ENCODE data around the gene PACRG. TPM values are rescaled to one million over a fixed set of nuclear protein-coding genes. Genes with fewer than 3 reads are reported as not detected.
"Not testable (repeated sequence)": the region's sequence is repeated elsewhere in the genome, so short reads cannot be mapped to it uniquely, and the experiment has no call there.

Gene PACRG
- total RNA-seq, 2 experiments from 2014 or later: 0.66 to 0.81 TPM

DNA sequence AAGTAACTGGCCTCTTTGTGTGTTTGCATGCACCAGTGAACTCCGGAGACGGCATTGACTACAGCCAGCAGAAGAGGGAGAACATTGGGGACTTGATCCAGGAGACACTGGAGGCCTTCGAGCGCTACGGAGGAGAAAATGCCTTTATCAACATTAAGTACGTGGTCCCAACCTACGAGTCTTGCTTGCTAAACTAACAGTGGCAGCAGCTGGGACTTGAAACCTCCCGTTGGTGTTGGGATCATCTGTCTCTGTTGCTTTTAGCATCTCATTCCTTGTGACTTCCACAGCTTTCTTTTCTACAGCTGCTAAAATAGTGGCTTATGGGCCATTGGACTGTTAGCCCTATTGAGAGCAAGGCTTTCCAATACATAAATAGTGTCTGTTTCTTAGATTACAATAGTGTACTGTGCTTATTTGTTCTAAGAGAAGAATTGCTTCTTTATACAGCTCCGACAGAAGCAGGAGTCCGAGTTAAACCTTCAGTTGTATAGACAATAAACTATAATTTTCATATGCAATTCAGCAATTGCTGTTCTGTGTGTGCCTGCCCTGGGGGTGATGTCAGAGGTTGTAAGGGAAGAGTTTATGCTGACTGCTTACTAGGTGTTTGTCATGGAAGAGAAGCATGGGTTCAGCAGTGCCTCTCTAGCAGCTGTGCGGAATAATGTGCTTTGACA, 587.2 kb downstream of the PACRG start:
- Mint-ChIP-seq H3K9me3 (no peaks in the 10 kb centered on the region), H3K4me1 (ENCODE audit: low read depth) (no peaks in the 10 kb centered on the region), H3K27me3 (peaks cover 21% of the 10 kb centered on the region), H3K4me3 (no peak overlapping the region), H3K27ac (no peak overlapping the region), H3K36me3 (ENCODE audit: low read depth) (no peaks in the 10 kb centered on the region)
- TF ChIP-seq, protein P1, sequence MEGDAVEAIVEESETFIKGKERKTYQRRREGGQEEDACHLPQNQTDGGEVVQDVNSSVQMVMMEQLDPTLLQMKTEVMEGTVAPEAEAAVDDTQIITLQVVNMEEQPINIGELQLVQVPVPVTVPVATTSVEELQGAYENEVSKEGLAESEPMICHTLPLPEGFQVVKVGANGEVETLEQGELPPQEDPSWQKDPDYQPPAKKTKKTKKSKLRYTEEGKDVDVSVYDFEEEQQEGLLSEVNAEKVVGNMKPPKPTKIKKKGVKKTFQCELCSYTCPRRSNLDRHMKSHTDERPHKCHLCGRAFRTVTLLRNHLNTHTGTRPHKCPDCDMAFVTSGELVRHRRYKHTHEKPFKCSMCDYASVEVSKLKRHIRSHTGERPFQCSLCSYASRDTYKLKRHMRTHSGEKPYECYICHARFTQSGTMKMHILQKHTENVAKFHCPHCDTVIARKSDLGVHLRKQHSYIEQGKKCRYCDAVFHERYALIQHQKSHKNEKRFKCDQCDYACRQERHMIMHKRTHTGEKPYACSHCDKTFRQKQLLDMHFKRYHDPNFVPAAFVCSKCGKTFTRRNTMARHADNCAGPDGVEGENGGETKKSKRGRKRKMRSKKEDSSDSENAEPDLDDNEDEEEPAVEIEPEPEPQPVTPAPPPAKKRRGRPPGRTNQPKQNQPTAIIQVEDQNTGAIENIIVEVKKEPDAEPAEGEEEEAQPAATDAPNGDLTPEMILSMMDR (IDR thresholded peaks at IDR 0.05): no peak
- H3K36me3 ChIP-seq (ENCODE audit: insufficient read depth, low read length): no peaks in the 10 kb centered on the region
- ChIA-PET CTCF (interaction anchor here (0.6 kb wide), 1 partner anchor 897 kb away, joined by 3 read pairs; no protein-coding TSS in a partner anchor), POLR2A (no interaction called here)
- peaks cover under 1% of the 10 kb centered on the region for H3K4me1 ChIP-seq (ENCODE audit: insufficient read depth, low read length)
- intact Hi-C loops (cut with DNase I, micrococcal nuclease): no loop called here
- no peak overlapping the region for H3K27ac ChIP-seq (ENCODE audit: low read depth in 1 of 2, low read length in 2 of 2)
- H3K4me3 ChIP-seq (ENCODE audit: low read length): no peak overlapping the region
- H3K9me3 ChIP-seq (ENCODE audit: control insufficient read depth in 1 of 2, insufficient read depth in 1 of 2, low read length in 2 of 2): peaks cover 0 to 5% of the 10 kb centered on the region in 2 experiments
- ATAC-seq (ENCODE audit: poor library complexity) (no peak), DNase-seq (no peak)
- peaks cover 0 to 3% of the 10 kb centered on the region in 2 experiments for H3K27me3 ChIP-seq (ENCODE audit: control insufficient read depth in 1 of 2, insufficient read depth in 2 of 2, low read length in 2 of 2)

DNA sequence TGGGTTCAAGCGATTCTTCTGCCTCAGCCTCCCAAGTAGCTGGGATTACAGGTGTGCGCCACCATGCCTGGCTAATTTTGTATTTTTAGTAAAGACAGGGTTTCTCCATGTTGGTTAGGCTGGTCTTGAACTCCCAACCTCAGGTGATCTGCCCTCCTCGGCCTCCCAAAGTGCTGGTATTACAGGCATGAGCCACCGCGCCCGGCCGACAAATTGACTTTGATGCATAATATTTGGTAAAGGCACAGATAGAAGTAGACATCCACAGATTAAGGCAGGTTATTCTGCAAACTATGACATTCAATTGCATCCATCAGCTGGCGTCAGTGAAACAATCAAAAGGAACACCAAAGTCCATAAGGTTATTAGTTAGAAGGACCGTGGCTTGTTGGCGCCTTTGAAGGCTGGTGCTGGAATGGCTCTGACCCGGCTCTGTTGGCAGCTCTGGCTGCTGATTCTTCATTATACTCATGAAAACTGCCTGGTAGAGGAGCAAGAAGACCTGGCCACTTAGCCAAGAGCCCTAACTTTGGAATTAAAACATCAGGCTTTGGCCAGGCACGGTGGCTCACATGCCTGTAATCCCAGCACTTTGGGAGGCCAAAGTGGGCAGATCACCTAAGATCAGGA, 589.2 kb downstream of the PACRG start:
- intact Hi-C loops (cut with DNase I, micrococcal nuclease); H3K36me3 ChIP-seq (ENCODE audit: insufficient read depth, low read length): not testable (repeated sequence)

DNA sequence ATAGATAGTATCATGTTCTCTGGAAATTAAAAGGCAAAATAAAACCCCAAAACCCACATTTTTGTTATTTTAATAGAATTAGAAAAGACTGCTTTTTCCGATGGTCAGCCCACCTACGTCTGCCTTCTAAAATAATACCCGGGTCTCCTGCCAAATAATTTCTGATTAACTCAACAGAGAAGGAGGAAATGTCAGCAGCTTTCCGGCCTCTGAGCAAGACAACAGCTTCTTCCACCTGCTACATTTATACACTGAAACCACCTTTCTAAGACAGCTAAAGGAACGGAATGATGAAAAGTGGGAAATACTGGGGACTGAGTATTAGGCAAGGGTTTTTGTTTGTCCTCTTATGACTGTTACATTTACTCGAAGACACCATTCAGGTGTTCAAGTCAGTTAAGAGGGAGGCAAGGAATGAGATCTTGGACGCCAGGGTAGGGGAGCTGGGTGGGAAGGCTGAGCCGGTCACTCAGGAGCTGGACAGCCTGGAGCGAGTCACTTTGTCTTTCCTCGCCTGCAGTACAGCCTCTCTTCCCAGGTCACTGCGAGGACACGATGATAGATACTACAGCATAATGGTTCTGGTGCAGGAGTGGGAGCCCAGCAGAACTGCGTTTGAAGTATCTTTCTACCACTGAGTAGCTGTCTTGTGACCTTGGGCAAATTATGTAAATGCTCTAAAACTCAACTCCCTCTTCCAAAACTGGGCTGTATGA, 590.5 kb downstream of the PACRG start:
- Histone ChIP-seq H3K4me3 (ENCODE audit: low read length) (no peak overlapping the region), H3K27ac (ENCODE audit: low read depth in 1 of 2, low read length in 2 of 2) (no peak overlapping the region), H3K36me3 (ENCODE audit: insufficient read depth, low read length) (no peaks in the 10 kb centered on the region), H3K9me3 (ENCODE audit: control insufficient read depth in 1 of 2, insufficient read depth in 1 of 2, low read length in 2 of 2) (no peaks in the 10 kb centered on the region), H3K27me3 (ENCODE audit: control insufficient read depth in 1 of 2, insufficient read depth in 2 of 2, low read length in 2 of 2) (peaks cover 0 to 3% of the 10 kb centered on the region in 2 experiments), H3K4me1 (ENCODE audit: insufficient read depth, low read length) (peaks cover 2% of the 10 kb centered on the region)
- Mint-ChIP-seq H3K9me3 (no peaks in the 10 kb centered on the region), H3K27ac (no peak overlapping the region), H3K4me1 (ENCODE audit: low read depth) (no peaks in the 10 kb centered on the region), H3K4me3 (no peak overlapping the region), H3K27me3 (peaks cover 18% of the 10 kb centered on the region), H3K36me3 (ENCODE audit: low read depth) (no peaks in the 10 kb centered on the region)
- ChIA-PET CTCF (no interaction called here), POLR2A (no interaction called here)
- no peak for ATAC-seq (ENCODE audit: poor library complexity)
- DNase-seq: no peak
- TF ChIP-seq, protein P1 (IDR thresholded peaks at IDR 0.05): no peak
- intact Hi-C loops (cut with DNase I, micrococcal nuclease): no loop called here

More for the DNA sequence above, 589.2 kb downstream of the PACRG start:
- H3K27ac ChIP-seq (ENCODE audit: low read depth in 1 of 2, low read length in 2 of 2); H3K27me3 ChIP-seq (ENCODE audit: control insufficient read depth in 1 of 2, insufficient read depth in 2 of 2, low read length in 2 of 2); H3K4me1 Mint-ChIP-seq (ENCODE audit: low read depth); H3K36me3 Mint-ChIP-seq (ENCODE audit: low read depth); CTCF ChIA-PET; H3K9me3 Mint-ChIP-seq; H3K4me3 Mint-ChIP-seq; H3K4me3 ChIP-seq (ENCODE audit: low read length); POLR2A ChIA-PET; H3K4me1 ChIP-seq (ENCODE audit: insufficient read depth, low read length); DNase-seq; ATAC-seq (ENCODE audit: poor library complexity); H3K27ac Mint-ChIP-seq; H3K9me3 ChIP-seq (ENCODE audit: control insufficient read depth in 1 of 2, insufficient read depth in 1 of 2, low read length in 2 of 2): not testable (repeated sequence)
- H3K27me3 Mint-ChIP-seq: peaks cover 18% of the 10 kb centered on the region
